HepG2 (cell line): Measurements from ENCODE around the gene PRCD. TPM values are rescaled to one million over a fixed set of nuclear protein-coding genes. Genes with fewer than 3 reads are reported as not detected.

ENCODE experiments used
- BORCS8-MEF2B ChIP-seq: sonication (generic); formaldehyde crosslinking; IDR thresholded peaks from 2 replicates; pipeline ENCODE4 v1.8.0; 2022; ENCODE audit warnings: mild to moderate bottlenecking, missing genetic modification reagents
- DZIP1 ChIP-seq: sonication (generic); formaldehyde crosslinking; IDR thresholded peaks from 2 replicates; pipeline ENCODE4 v1.5.0; 2020; ENCODE audit warnings: mild to moderate bottlenecking, missing genetic modification reagents
- ESRRA ChIP-seq: sonication (generic); formaldehyde crosslinking; IDR thresholded peaks from 2 replicates; pipeline ENCODE4 v1.5.1; 2020; ENCODE audit warnings: mild to moderate bottlenecking, low read depth, missing genetic modification reagents
- IKZF4 ChIP-seq: sonication (generic); formaldehyde crosslinking; IDR thresholded peaks from 2 replicates; pipeline ENCODE4 v1.5.1; 2020; ENCODE audit warnings: borderline replicate concordance, mild to moderate bottlenecking, low read depth, missing genetic modification reagents; ENCODE audit errors: not compliant biosample characterization
- KAT7 ChIP-seq: IDR thresholded peaks from 2 replicates; pipeline ENCODE4 v1.6.1; 2018; ENCODE audit warnings: borderline replicate concordance, missing compliant biosample characterization
- KDM3A ChIP-seq: IDR thresholded peaks from 2 replicates; pipeline ENCODE4 v1.6.1; 2018; ENCODE audit warnings: low read depth, missing compliant biosample characterization
- MTERF4 ChIP-seq: sonication (generic); formaldehyde crosslinking; IDR thresholded peaks from 2 replicates; pipeline ENCODE4 v1.8.0; 2023; ENCODE audit warnings: mild to moderate bottlenecking, missing genetic modification reagents
- PHF8 ChIP-seq: sonication (generic); formaldehyde crosslinking; IDR thresholded peaks from 2 replicates; pipeline ENCODE4 v1.5.0; 2020; ENCODE audit warnings: missing genetic modification reagents
- SIX4 ChIP-seq: sonication (generic); formaldehyde crosslinking; IDR thresholded peaks from 2 replicates; pipeline ENCODE4 v1.4.0; 2020; ENCODE audit warnings: missing genetic modification reagents
- TBP ChIP-seq: sonication (generic); formaldehyde crosslinking; IDR thresholded peaks from 2 replicates; pipeline ENCODE4 v1.5.0; 2020; ENCODE audit warnings: missing genetic modification reagents
- UBTF ChIP-seq: sonication (generic); formaldehyde crosslinking; IDR thresholded peaks from 2 replicates; pipeline ENCODE4 v1.4.0; 2020; ENCODE audit warnings: mild to moderate bottlenecking, missing genetic modification reagents
- ZNF205 ChIP-seq: IDR thresholded peaks from 2 replicates; pipeline ENCODE4 v1.6.1; 2018; ENCODE audit warnings: missing biosample characterization, missing genetic modification reagents
- ZNF501 ChIP-seq: sonication (generic); formaldehyde crosslinking; IDR thresholded peaks from 2 replicates; pipeline ENCODE4 v1.5.1; 2020; ENCODE audit warnings: mild to moderate bottlenecking, moderate library complexity, missing genetic modification reagents
- ZNF580 ChIP-seq: IDR thresholded peaks from 2 replicates; pipeline ENCODE4 v1.6.1; 2016; ENCODE audit warnings: low read depth, borderline replicate concordance
- ZNF687 ChIP-seq: sonication (generic); formaldehyde crosslinking; IDR thresholded peaks from 2 replicates; pipeline ENCODE4 v1.5.1; 2020; ENCODE audit warnings: mild to moderate bottlenecking, missing genetic modification reagents, moderate library complexity
- ZNF761 ChIP-seq: sonication (generic); formaldehyde crosslinking; conservative IDR thresholded peaks from 2 replicates; pipeline ENCODE4 v1.4.0; 2020; ENCODE audit warnings: mild to moderate bottlenecking, missing genetic modification reagents
- ZNF883 ChIP-seq: sonication (generic); formaldehyde crosslinking; IDR thresholded peaks from 2 replicates; pipeline ENCODE4 v1.5.1; 2020; ENCODE audit warnings: mild to moderate bottlenecking, missing genetic modification reagents; ENCODE audit errors: not compliant biosample characterization
- polyA plus RNA-seq, 8 experiments: library from polyadenylated mRNA; depleted of rRNA in 3 of 8; stranded (reverse) in 7 of 8; unstranded in 1 of 8; fragments of >200 nt; fragmentation: Illumina TruSeq in 4 of 8; extraction: Trizol in 4 of 8; gene quantifications; 2 replicates each; pipeline versions ENCODE4 v1.2.1 to v1.2.3, GENCODE V29; 2011 to 2016; ENCODE audit warnings: low read depth in 4 of 8, missing spikeins in 1 of 8, mixed read lengths in 1 of 8; ENCODE audit not compliant: insufficient read depth in 1 of 8
- total RNA-seq, 5 experiments: library from RNA; depleted of rRNA; stranded (reverse); fragments of >200 nt; fragmentation: Illumina TruSeq; extraction: Trizol; gene quantifications; 2 replicates each; pipeline ENCODE4 v1.2.3, GENCODE V29; 2016; ENCODE audit warnings: low read depth in 1 of 5

The PRCD gene
- total and polyA plus RNA-seq, 2 of the 13 experiments (the other 11 are each of a cell fraction or from before 2014, with no cell fraction given) = 0.51 TPM; not detected in 1

- TF ChIP-seq ZNF687 (peak; percentile 88), TBP (CRISPR knock-in tag) (no peak), ESRRA (CRISPR knock-in tag) (peak; percentile 21; the same call in 1 of the 2 replicates), ZNF883 (CRISPR knock-in tag) (peak; percentile 81), ZNF205 (peak; percentile 70; the same call in 1 of the 2 replicates), ZNF761 (no peak; the same call in 1 of the 2 replicates), SIX4 (CRISPR knock-in tag) (no peak), UBTF (CRISPR knock-in tag) (peak; percentile 45; the same call in 1 of the 2 replicates), KDM3A (CRISPR knock-in tag) (peak; percentile 97), DZIP1 (CRISPR knock-in tag) (peak; percentile 87; the same call in 1 of the 2 replicates), KAT7 (CRISPR knock-in tag) (0 out of 2 replicates have a peak, but pooled peaks have one; percentile 34), ZNF501 (CRISPR knock-in tag) (peak; percentile 52), MTERF4 (0 out of 2 replicates have a peak, but pooled peaks have one; percentile 84), ZNF580 (CRISPR knock-in tag) (peak; percentile 80; the same call in 1 of the 2 replicates), PHF8 (CRISPR knock-in tag) (no peak), BORCS8-MEF2B (CRISPR knock-in tag) (peak; percentile 43; the same call in 1 of the 2 replicates), IKZF4 (CRISPR knock-in tag) (peak; percentile 48)
Observed at GRCh38 chr17:76506408-76507345, 33.2 kb upstream of the PRCD start (continued).
